HG03066 (cell line): ENCODE results near the gene HMCN2.

Source experiments
- ATAC-seq: cut with Tn5 transposase; IDR thresholded peaks from one replicate; pipeline ENCODE4 v1.9.1; 2021; ENCODE audit warnings: low read depth; ENCODE audit not compliant: unreplicated experiment

Gene HMCN2

DNA sequence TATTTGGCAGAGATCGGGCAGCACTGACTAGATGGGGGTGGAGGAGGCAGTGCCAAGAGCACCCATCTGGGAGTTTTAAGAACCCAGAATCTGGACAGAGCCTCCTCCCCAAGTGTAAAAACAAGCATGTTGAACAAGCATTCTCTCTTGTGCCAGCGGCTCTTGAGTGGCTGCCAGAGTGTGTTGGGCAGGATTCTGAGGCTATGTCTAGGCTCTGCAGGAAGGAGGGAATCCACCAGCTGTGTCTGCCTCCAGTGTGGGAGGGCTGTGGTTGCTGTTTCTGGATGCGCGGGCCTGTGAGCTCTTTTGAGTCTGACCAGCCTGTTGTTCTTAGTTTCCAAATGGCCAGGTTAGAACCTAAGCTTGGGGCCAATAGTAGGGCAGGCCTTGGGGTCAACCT is 39.8 kb downstream of the HMCN2 start:
- ATAC-seq: no peak

DNA sequence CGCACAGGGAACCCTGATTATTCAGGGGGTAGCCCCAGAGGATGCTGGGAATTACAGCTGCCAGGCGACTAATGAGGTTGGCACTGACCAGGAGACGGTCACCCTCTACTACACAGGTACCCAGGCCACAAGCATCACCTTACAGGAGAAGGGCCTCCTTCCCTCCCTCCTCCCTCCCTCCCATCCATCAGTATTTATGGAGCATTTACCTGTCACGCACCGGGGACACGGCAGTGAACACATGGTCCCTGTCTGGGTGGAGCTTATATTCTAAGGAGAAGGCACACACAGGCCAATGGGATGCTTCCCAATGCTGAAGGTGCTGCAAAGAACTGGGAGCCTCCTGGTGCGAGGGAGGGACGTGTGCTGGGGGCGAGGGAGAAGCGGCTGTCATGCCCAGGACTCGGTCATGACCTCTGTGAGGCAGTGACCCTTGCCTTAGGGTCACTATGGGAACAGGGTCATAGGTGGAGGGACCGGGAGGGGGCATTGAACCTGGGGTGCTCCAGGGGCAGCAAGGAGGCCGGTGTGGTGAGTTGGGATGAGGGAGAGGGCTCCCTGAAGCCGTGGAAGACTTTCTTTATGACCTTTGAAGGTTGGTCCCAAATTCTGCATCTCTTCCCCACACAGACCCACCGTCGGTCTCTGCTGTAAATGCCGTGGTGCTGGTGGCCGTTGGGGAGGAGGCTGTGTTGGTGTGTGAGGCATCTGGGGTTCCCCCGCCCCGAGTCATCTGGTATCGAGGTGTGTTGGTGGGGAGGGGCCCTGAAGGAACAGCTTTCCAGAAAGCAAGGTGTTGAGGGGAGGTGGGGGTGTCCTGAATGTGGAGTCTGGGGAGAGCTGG is 41.5 kb downstream of the HMCN2 start:
- no peak for ATAC-seq

DNA sequence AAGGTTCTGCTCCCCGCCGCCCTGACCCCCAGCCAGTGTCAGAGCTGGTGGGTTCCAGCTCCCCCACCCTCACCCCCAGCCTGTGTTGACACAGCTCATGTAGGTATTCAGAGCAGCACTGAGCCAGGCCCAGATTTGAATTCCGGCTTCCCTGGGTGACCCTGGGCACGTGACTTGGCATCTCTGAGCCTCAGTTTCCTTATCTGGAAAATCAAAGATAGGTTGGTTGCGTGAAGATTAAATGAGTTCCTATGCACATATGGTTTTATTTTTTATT is 42.0 kb downstream of the HMCN2 start:
- ATAC-seq: no peak

- ATAC-seq: no peak
Observed at GRCh38 chr9:130308081-130308571, 42.6 kb downstream of the HMCN2 start.

DNA sequence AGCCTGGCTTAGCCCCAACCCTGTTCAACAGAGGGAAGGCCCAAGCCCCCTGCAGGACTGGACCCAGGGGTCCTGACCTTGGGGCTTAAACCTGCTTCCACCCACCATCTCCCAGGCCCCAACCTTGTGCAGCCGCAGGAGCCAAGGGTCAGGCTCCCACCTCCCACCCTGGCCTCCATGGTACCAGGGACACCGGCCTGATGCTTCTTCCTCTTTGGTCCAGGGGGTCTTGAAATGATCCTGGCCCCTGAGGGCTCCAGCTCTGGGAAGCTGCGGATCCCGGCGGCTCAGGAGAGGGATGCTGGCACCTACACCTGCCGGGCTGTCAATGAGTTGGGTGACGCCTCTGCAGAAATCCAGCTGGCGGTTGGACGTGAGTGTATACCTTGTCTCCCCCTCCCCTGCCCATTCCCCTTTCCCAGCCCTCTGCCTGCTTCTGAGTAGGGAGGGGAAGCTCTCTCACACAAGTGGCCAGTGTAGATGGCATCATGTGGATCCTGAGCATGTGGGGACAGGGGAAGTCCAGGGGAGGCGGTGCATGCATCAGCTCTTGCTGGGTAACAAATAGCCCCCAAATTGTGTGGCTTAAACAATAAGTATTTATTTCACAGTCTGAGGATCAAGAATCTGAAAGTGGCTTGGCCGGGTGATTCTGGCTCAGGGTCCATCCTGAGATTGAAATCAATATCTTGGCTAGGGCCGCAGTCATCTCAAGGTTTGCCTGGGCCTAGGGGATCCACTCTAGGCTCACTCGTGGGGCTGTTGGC is 44.3 kb downstream of the HMCN2 start:
- ATAC-seq: no peak

DNA sequence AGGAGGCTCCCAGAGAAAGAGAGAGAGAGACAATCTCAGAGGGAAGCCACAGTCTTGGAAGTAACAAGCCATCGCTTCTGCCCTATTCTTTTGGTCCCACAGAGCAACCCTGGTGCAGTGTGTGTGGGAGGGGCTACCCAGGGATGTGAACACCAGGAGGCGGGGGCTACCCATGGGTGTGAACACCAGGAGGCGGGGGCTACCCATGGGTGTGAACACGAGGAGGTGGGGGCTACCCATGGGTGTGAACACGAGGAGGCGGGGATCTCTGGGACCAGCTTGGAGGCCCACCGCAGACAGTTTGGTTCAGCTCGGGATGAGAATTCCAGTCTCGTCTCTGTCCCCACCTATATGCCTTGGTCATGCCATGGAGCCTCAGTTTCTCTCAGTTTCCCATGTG is 44.9 kb downstream of the HMCN2 start:
- no peak for ATAC-seq

DNA sequence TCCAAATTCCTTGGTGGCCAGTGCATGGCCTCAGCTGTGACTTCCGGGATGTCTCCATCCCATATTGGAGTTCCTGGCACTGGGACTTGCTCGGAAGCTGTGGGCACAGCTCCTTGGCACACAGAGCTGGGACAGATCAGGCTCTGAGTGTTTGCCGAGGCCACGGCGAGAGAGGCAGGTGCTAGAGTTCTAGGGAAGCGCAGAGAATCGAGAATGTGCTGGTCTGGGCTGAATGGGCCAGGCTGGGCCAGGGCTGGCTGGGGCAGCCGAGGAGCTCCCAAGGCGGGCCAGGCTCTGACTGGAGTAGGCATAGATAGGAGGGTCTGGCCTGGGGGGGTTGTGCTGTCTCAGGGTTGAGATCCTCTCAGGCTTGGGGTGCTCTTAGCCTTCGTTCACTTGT is 45.4 kb downstream of the HMCN2 start:
- ATAC-seq: no peak

GRCh38 chr9:130311408-130312140 is 46.0 kb downstream of the HMCN2 start:
- ATAC-seq: no peak

GRCh38 chr9:130313103-130313858 is 47.7 kb downstream of the HMCN2 start:
- ATAC-seq: no peak

DNA sequence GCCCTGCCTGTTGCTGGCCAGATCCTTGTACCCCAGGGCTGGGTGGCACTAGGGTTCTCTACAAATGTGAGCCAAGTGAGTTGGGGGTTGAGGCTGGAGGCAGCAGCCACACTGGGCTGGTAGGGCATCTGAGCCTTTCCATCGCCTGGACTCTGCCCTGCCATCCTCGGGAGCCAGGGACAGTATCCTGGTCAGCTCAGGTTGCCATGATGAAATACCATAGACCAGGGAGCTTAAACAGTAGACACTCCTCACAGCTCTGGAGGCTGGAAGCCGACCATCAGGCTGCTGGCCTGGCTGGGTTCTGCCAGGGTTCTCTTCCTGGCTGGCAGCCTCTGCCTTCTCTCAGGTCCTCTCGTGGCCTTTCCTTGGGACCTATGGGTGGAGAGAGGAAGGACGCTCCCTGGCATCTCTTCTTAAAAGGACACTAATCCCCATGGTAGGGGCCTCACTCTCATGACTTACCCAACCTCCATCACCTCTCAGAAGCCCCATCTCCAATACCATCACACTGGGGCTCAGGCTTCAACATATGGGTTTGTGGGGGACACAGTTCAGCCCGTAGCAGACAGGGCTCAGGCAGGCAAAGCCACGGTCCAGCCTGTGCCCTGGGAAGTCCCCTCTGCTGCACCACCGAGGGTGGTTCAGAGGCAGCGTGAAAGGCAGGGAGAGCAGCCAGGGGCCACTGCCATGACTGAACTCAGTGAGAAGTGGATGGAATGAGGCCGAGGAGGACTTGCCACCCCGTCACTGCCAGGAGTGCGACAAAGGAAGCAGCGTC is 50.1 kb downstream of the HMCN2 start:
- ATAC-seq: no peak

GRCh38 chr9:130316430-130316829 is 50.9 kb downstream of the HMCN2 start:
- ATAC-seq: no peak

DNA sequence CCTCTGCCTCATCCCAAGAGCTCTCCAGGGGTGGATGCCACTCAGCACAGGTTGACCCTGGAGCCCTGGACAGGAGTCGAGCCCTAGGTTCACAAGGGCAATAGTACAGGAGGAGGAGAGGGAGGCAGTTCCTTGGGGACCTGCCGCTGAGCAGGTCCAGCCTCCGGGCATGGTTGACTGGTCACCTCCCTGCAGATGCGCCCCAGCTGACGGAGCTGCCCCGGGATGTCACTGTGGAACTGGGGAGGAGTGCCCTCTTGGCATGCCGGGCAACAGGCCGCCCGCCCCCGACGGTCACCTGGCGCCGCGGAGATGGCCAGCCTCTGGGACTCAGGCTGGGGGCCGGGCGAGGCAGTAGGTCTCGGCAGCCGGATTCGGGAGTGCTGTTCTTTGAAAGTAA is 53.7 kb downstream of the HMCN2 start:
- no peak for ATAC-seq

GRCh38 chr9:130319944-130320712 is 54.6 kb downstream of the HMCN2 start:
- no peak for ATAC-seq

DNA sequence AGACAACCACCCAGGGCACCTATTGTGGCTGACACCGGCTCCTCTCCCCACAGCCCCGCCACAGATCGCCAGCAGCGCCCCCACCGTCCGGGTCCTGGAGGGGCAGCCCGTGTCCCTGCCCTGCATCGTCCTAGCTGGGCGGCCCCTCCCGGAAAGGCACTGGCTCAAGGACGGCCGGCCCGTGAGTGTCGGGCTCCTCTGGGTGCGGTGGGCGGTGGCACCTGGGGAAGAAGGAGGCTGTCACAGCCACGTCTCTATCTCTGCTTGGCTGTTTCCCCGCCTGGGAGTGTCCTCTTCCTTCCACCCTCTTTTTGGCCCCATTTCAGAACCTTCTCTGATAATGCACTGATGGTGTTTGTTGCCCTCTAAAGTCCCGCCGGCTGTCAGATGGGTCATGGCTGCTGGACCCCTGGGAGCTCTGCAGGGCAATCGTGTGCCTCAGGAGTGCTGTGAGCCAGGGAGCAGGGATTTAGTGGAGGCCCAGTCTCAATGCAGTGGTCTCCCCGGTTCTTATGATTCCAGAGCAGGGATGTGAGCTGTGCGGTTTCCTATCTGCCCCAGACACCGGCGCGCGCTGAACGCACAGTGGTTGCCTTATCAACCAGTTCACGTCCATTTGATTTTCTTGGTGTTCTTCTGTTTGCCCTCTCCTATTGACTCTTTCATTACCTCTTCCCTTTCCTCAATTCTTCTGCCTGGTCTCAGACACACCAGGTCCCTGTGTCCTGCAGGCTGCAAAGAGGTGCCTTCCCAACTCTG is 55.3 kb downstream of the HMCN2 start:
- no peak for ATAC-seq

- no peak for ATAC-seq
Observed at GRCh38 chr9:130321539-130321938, 56.0 kb downstream of the HMCN2 start.

GRCh38 chr9:130323051-130323745 is 57.6 kb downstream of the HMCN2 start:
- ATAC-seq: no peak

DNA sequence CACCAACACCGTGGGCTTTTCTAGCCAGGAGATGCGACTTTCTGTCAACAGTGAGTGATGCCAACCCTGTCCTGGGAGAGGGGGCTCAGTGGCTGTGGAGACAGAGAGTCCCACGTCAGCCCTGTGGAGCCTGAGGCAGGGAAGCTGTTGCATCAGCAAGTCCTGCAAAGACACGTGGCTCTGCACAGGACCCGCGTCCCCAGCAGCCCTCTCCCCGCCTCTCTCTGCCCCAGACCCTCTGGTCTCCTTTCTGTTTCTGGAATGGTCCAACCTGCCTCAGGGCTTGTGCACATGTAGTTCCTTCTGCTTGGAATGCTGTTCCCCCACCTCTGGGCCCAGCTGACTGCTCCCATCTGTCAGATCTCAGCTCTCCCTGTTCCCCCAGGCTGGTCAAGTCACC is 60.4 kb downstream of the HMCN2 start:
- no peak for ATAC-seq
